Left lung (tissue), 10 donors: ENCODE measurements around the gene CACNA2D3. TPM values are rescaled to one million over a fixed set of nuclear protein-coding genes. Genes with fewer than 3 reads are reported as not detected.

Source experiments
- ATAC-seq: fragments of 200-7000 bp; cut with Tn5 transposase; one replicate; pipeline ENCODE4 v1.9.1; 2020; ENCODE audit warnings: moderate library complexity
- DNase-seq, 4 donors: peaks; one replicate each; pipeline ENCODE4 v3.0.0-alpha.2; 2013 to 2020
- H3K27ac ChIP-seq, 2 donors: fragments of 200-600 bp; sonication (generic) in 1 of 2; one replicate each; pipeline versions ENCODE4 v1.5.0 to v1.8.0; 2020 to 2021
- H3K27me3 ChIP-seq, 2 donors: fragments of 200-600 bp; sonication (generic) in 1 of 2; one replicate each; pipeline versions ENCODE4 v1.5.0 to v1.8.0; 2020 to 2021
- H3K36me3 ChIP-seq, 2 donors: fragments of 200-600 bp; sonication (generic) in 1 of 2; one replicate each; pipeline versions ENCODE4 v1.5.0 to v1.8.0; 2020 to 2021
- H3K4me1 ChIP-seq, 2 donors: fragments of 200-600 bp; one replicate each; pipeline ENCODE4 v1.8.0; 2021
- H3K4me3 ChIP-seq, 2 donors: fragments of 200-600 bp; sonication (generic) in 1 of 2; one replicate each; pipeline versions ENCODE4 v1.5.0 to v1.8.0; 2020 to 2021; ENCODE audit warnings: mild to moderate bottlenecking in 1 of 2
- H3K9me3 ChIP-seq, 2 donors: fragments of 200-600 bp; sonication (generic) in 1 of 2; one replicate each; pipeline versions ENCODE4 v1.5.0 to v1.8.0; 2020 to 2021
- intact Hi-C, 2 donors: fragments of 100-400 bp; cut with DNase I; formaldehyde crosslinking; loops; one replicate each; pipeline versions ENCODE4 v1.11.2 to v1.14.2; 2022
- polyA plus RNA-seq, 6 donors: library from polyadenylated mRNA; unstranded; fragments of 120-200 nt; gene quantifications; one replicate each; pipeline ENCODE4 v1.2.1, GENCODE V29; 2013; ENCODE audit not compliant: insufficient read length in 6 of 6
- total RNA-seq, 2 donors: library from RNA; stranded (reverse); fragmentation: NEBNext Ultra II Directional; extraction: Animal tissue kit (Norgen Biotek cat#: 25700); gene quantifications; one replicate each; pipeline ENCODE4 v1.2.1, GENCODE V29; 2021
- TF ChIP-seq, protein P1 (sequence below), 2 donors: fragments of 200-600 bp; sonication (generic) in 1 of 2; IDR thresholded peaks; one replicate each; pipeline versions ENCODE4 v1.5.0 to v1.8.0; 2021; ENCODE audit warnings: antibody characterized with exemption in 2 of 2
- donor health status: DM: no; HTN: yes; CAD: no.
- donor health status: DM: no; HTN: no; CAD: no.

Gene CACNA2D3
- total and polyA plus RNA-seq, 8 donors = 1.1 to 2.7 (median 1.5) TPM

DNA sequence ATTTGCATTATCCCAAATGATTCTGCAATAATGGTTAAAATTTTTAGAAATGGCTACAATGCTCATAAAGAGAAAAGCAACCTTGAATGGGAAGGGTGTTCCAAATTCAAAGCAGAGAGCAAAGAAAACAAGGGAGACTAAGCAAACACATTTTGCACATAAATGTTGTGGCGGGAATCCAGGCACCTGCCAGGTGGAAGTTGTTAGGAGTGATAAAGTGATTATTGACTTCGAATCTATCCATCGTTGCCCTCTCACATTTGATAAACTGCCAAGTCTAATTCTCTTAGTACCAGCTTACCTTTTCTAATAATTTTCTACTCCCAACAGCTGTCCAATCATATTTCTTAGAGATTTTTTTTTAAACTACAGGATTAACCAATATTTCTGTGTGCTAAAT lies 244.5 kb downstream of the CACNA2D3 start:
- H3K36me3 ChIP-seq = no peaks in the 10 kb centered on the region
- no peaks in the 10 kb centered on the region for H3K4me1 ChIP-seq
- ATAC-seq (no peak), DNase-seq (no peak)
- intact Hi-C loops = no loop called here
- H3K27me3 ChIP-seq = no peaks in the 10 kb centered on the region
- H3K4me3 ChIP-seq = no peak overlapping the region
- TF ChIP-seq, protein P1, sequence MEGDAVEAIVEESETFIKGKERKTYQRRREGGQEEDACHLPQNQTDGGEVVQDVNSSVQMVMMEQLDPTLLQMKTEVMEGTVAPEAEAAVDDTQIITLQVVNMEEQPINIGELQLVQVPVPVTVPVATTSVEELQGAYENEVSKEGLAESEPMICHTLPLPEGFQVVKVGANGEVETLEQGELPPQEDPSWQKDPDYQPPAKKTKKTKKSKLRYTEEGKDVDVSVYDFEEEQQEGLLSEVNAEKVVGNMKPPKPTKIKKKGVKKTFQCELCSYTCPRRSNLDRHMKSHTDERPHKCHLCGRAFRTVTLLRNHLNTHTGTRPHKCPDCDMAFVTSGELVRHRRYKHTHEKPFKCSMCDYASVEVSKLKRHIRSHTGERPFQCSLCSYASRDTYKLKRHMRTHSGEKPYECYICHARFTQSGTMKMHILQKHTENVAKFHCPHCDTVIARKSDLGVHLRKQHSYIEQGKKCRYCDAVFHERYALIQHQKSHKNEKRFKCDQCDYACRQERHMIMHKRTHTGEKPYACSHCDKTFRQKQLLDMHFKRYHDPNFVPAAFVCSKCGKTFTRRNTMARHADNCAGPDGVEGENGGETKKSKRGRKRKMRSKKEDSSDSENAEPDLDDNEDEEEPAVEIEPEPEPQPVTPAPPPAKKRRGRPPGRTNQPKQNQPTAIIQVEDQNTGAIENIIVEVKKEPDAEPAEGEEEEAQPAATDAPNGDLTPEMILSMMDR (IDR thresholded peaks at IDR 0.05) = no peak
- no peak overlapping the region for H3K27ac ChIP-seq
- H3K9me3 ChIP-seq = no peaks in the 10 kb centered on the region

DNA sequence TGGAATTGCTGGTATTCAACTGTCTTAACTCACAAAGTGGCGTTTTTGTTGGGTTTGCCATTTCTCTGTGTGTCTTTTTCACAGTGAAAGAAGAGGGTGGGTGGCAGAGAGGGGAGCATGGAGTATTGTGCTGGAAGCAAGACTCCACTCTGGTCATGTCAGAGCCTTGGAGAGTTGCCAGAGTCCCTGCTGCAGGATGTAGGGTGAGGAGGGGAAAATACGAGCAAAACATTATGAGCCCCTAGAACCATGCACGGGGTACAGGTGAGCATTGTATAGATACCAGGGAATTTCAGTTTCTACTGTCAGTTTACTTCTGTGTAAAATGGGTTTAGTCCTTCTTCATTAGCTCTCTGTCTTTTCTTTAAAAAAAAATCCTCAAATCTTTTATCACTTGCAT lies 249.9 kb downstream of the CACNA2D3 start:
- H3K36me3 ChIP-seq = no peaks in the 10 kb centered on the region
- intact Hi-C loops = no loop called here
- H3K4me1 ChIP-seq = no peaks in the 10 kb centered on the region
- no peaks in the 10 kb centered on the region for H3K9me3 ChIP-seq
- no peak overlapping the region for H3K27ac ChIP-seq
- H3K4me3 ChIP-seq = no peak overlapping the region
- DNase-seq = no peak
- TF ChIP-seq, protein P1 (IDR thresholded peaks at IDR 0.05) = no peak
- no peak for ATAC-seq
- H3K27me3 ChIP-seq = no peaks in the 10 kb centered on the region

DNA sequence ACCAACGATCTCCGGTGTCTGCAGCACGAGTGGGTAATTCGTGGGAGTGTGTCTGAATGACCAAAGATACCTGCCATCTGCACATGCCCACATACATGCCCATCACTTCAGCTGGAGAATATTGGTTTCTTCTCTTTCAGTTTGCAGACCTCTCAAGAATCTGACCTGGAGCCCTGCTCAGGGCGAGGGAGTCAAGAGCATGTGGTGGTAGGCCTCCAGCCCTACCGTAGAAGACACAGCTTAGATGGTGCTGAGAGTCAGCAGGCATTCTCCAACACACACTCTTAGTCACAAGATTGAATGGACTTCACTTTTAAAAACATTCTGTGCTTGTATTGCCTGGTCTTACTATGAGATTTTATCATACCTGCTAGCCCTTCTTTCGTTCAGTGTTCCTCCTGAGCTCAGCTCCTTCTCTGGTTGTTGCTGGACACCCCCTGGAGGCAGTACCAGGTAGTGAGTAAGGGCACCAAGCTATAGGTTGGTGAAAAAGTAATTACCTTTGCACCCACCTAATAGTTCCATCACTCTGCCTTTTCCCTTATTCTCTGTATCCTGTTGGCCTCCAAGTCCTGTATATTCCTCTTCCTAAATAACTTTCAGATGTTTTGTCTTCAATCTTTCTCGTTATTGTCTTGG lies 252.0 kb downstream of the CACNA2D3 start:
- H3K9me3 ChIP-seq = no peaks in the 10 kb centered on the region
- no peaks in the 10 kb centered on the region for H3K4me1 ChIP-seq
- TF ChIP-seq, protein P1 (IDR thresholded peaks at IDR 0.05) = peak; percentile 30 to 40
- no peaks in the 10 kb centered on the region for H3K27me3 ChIP-seq
- ATAC-seq = peak; percentile 67
- H3K4me3 ChIP-seq = no peak overlapping the region
- no peaks in the 10 kb centered on the region for H3K36me3 ChIP-seq
- intact Hi-C loops = no loop called here
- H3K27ac ChIP-seq = no peak overlapping the region
- peak in 1 of 4 donors; percentile 25 for DNase-seq

DNA sequence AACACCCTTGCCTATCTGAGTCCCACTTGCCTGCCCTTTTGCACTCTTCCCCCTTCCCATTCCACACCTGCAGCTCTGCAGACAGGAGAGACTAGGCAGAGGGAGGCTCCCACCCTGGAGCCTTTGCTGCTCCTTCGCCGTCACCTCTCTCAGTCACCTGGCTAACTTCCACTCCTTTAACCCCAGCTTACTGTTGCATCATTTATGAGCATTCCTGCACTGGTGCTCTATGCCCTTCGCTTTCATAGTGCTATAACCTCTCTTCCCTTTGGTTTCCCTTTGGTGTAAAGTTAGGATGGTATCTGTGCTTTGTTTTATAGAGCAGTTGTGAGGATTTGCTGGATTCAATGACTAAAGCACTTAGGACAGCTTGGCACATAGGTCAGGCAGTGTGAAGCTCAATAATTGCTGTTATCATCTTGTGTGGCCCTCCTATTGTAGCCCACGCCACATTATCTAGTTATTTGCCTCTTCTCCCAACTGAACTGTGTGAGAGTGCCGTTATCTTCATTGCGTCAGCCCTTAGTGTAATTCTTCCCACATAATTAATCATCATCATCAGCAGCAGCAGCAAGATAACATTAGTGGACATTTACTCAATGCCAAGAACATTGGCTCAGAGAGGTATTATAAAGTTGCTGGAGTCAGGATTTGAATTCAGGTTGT lies 253.9 kb downstream of the CACNA2D3 start:
- peak in 1 of 4 donors; percentile 21 for DNase-seq
- TF ChIP-seq, protein P1 (IDR thresholded peaks at IDR 0.05) = no peak

DNA sequence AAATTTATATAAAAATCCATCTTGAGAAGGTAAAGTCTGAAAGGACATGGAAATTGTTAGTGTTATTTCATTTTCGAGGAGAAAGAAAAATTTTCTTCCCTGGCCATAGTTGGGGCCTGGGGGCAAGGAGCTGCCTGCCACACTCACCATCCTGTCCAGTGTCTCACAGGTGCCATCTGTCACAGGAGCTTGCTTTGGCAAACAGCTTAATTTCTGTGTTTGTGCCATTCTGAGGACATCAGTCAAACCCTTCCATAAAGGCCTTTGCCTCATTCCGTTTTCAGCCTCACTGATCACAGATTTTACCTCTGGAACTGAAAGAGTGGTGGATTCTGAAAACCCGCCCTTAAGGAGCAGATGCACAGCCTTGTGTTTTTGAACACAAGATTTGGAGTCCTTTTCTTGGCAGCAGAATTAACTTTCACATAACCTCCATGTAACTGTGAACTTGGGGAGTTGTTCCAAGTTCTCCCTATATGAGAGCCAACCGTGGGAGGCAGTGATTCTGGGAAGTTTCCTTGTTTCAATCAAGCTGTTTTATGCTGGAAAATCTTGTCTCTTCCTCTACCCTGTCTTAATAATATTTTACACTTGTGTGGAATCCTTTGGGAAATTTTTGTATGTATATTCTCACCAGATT lies 254.7 kb downstream of the CACNA2D3 start:
- Histone ChIP-seq H3K4me3 (no peak overlapping the region), H3K9me3 (no peaks in the 10 kb centered on the region), H3K36me3 (no peaks in the 10 kb centered on the region), H3K27me3 (no peaks in the 10 kb centered on the region), H3K27ac (no peak overlapping the region), H3K4me1 (no peaks in the 10 kb centered on the region)
- intact Hi-C loops = no loop called here
- DNase-seq = peak in 2 of 4 donors; percentile 30 to 64
- TF ChIP-seq, protein P1 (IDR thresholded peaks at IDR 0.05) = no peak
- no peak for ATAC-seq

More for the DNA sequence above, 253.9 kb downstream of the CACNA2D3 start:
- no peaks in the 10 kb centered on the region for H3K9me3 ChIP-seq
- H3K27me3 ChIP-seq = no peaks in the 10 kb centered on the region
- H3K36me3 ChIP-seq = no peaks in the 10 kb centered on the region
- intact Hi-C loops = no loop called here
- no peak overlapping the region for H3K4me3 ChIP-seq
- no peaks in the 10 kb centered on the region for H3K4me1 ChIP-seq
- no peak overlapping the region for H3K27ac ChIP-seq
- ATAC-seq = no peak
